GM13977 (cell line): Measurements from ENCODE around the gene ROBO1.
A peak's percentile ranks its signal among the peaks of the same experiment; 100 is the strongest.

Source experiments
- DNase-seq: peaks from one replicate; pipeline ENCODE4 v3.0.0; 2012; ENCODE audit warnings: low spot score
- CTCF ChIP-seq: IDR thresholded peaks from 2 replicates; pipeline ENCODE4 v1.5.1; 2012; ENCODE audit warnings: mild to moderate bottlenecking, control low read depth; ENCODE audit not compliant: insufficient read depth; ENCODE audit errors: extremely low read depth, missing control alignments
- in situ Hi-C: fragments of 300-500 bp; cut with MboI; formaldehyde crosslinking; loops from one replicate; pipeline ENCODE4 v1.12.0; 2022; ENCODE audit warnings: low sequenced_read_pairs, low pct_unique_long_range_greater_than_20kb, mixed read lengths, inconsistent platforms; ENCODE audit not compliant: unreplicated experiment

The ROBO1 gene

GRCh38 chr3:78969483-78969882, 798.3 kb downstream of the ROBO1 start:
- no peak for DNase-seq
- in situ Hi-C loops: no loop called here
- TF ChIP-seq CTCF: no peak

GRCh38 chr3:78967061-78967460, 800.7 kb downstream of the ROBO1 start:
- DNase-seq: no peak
- no peak for TF ChIP-seq CTCF
- in situ Hi-C loops: no loop called here

GRCh38 chr3:78963771-78964170, 804.0 kb downstream of the ROBO1 start:
- TF ChIP-seq CTCF: no peak
- in situ Hi-C loops: no loop called here
- DNase-seq: no peak

- TF ChIP-seq CTCF: no peak
- in situ Hi-C loops: no loop called here
- no peak for DNase-seq
These were observed 810.3 kb downstream of the ROBO1 start for GRCh38 chr3:78957456-78957855.

- in situ Hi-C loops: no loop called here
- no peak for DNase-seq
- TF ChIP-seq CTCF: no peak
These were observed 816.4 kb downstream of the ROBO1 start for GRCh38 chr3:78951342-78951945.

GRCh38 chr3:78941587-78941986, 826.2 kb downstream of the ROBO1 start:
- in situ Hi-C loops: no loop called here
- TF ChIP-seq CTCF: no peak
- DNase-seq: peak; percentile 51

GRCh38 chr3:78940626-78941025, 827.2 kb downstream of the ROBO1 start:
- in situ Hi-C loops: no loop called here
- TF ChIP-seq CTCF: no peak

More at GRCh38 chr3:78940626-78941025, 827.2 kb downstream of the ROBO1 start:
- no peak for DNase-seq
